WTC11 (cell line): ENCODE data around the gene NFX1. TPM values are rescaled to one million over a fixed set of nuclear protein-coding genes. Genes with fewer than 3 reads are reported as not detected.

Experiments
- ATAC-seq: fragments of 200-7000 bp; cut with Tn5 transposase; 2 replicates; pipeline ENCODE4 v1.10.0; 2021; ENCODE audit warnings: mild to moderate bottlenecking, moderate library complexity
- CTCF ChIA-PET: fragments of 300-600 bp; sonication (Branson Sonifier 250); formaldehyde crosslinking; loops from one replicate; lab custom pipeline; 2021; ENCODE audit warnings: antibody characterized with exemption; lab: Charles Lee
- POLR2A ChIA-PET: fragments of 350-600 bp; sonication (Branson Sonifier 250); formaldehyde crosslinking; loops from one replicate; lab custom pipeline; 2021; ENCODE audit warnings: antibody characterized with exemption; lab: Charles Lee
- DNase-seq: peaks from one replicate; pipeline ENCODE4 v3.0.0; 2021; ENCODE audit warnings: low spot score
- H3K27ac Mint-ChIP-seq: 2 replicates; pipeline ENCODE4 v1.8.0; 2021; ENCODE audit warnings: mixed read lengths
- H3K27me3 Mint-ChIP-seq: 2 replicates; pipeline ENCODE4 v1.8.0; 2021; ENCODE audit warnings: low read depth, mild to moderate bottlenecking, moderate library complexity, mixed read lengths
- H3K36me3 Mint-ChIP-seq: 2 replicates; pipeline ENCODE4 v1.8.0; 2021; ENCODE audit warnings: mixed read lengths
- H3K4me1 Mint-ChIP-seq: 2 replicates; pipeline ENCODE4 v1.8.0; 2022; ENCODE audit warnings: mixed read lengths
- H3K4me3 Mint-ChIP-seq: 2 replicates; pipeline ENCODE4 v1.8.0; 2021; ENCODE audit warnings: mild to moderate bottlenecking, moderate library complexity, mixed read lengths
- H3K9me3 Mint-ChIP-seq: 2 replicates; pipeline ENCODE4 v1.8.0; 2021; ENCODE audit warnings: mixed read lengths
- ATF1 ChIP-seq: sonication (generic); formaldehyde crosslinking; IDR thresholded peaks from 2 replicates; pipeline ENCODE4 v1.8.1; 2023; ENCODE audit warnings: mild to moderate bottlenecking, moderate library complexity, missing genetic modification reagents
- ATF2 ChIP-seq: sonication (generic); formaldehyde crosslinking; IDR thresholded peaks from 2 replicates; pipeline ENCODE4 v1.8.1; 2022; ENCODE audit warnings: low read depth, missing genetic modification reagents, borderline replicate concordance
- CBFB ChIP-seq: sonication (generic); formaldehyde crosslinking; IDR thresholded peaks from 2 replicates; pipeline ENCODE4 v1.8.1; 2022; ENCODE audit warnings: mild to moderate bottlenecking, low read depth, missing genetic modification reagents
- ELF4 ChIP-seq: sonication (generic); formaldehyde crosslinking; IDR thresholded peaks from 2 replicates; pipeline ENCODE4 v1.8.1; 2022; ENCODE audit warnings: low read depth, mild to moderate bottlenecking, moderate library complexity, missing genetic modification reagents
- FOXJ3 ChIP-seq: sonication (generic); formaldehyde crosslinking; IDR thresholded peaks from 2 replicates; pipeline ENCODE4 v1.9.0; 2021; ENCODE audit warnings: missing genetic modification reagents, mild to moderate bottlenecking, borderline replicate concordance
- IRF2 ChIP-seq: sonication (generic); formaldehyde crosslinking; IDR thresholded peaks from 2 replicates; pipeline ENCODE4 v1.8.0; 2022; ENCODE audit warnings: low read depth, missing genetic modification reagents, borderline replicate concordance
- JAZF1 ChIP-seq: fragments of 250-450 bp; sonication (Bioruptor Pico); IDR thresholded peaks from 2 replicates; pipeline ENCODE4 v1.9.0; 2021; ENCODE audit warnings: moderate library complexity, mild to moderate bottlenecking, inconsistent platforms
- MAX ChIP-seq: sonication (generic); formaldehyde crosslinking; IDR thresholded peaks from 2 replicates; pipeline ENCODE4 v1.8.0; 2022; ENCODE audit warnings: mild to moderate bottlenecking, missing genetic modification reagents
- PRRX2 ChIP-seq: fragments of 250-450 bp; sonication (Bioruptor Pico); IDR thresholded peaks from 2 replicates; pipeline ENCODE4 v1.8.0; 2021; ENCODE audit warnings: mild to moderate bottlenecking
- RORB ChIP-seq: fragments of 250-450 bp; sonication (Bioruptor Pico); IDR thresholded peaks from 2 replicates; pipeline ENCODE4 v1.9.0; 2021; ENCODE audit warnings: mild to moderate bottlenecking
- SMAD4 ChIP-seq: sonication (generic); formaldehyde crosslinking; IDR thresholded peaks from 2 replicates; pipeline ENCODE4 v1.8.0; 2022; ENCODE audit warnings: mild to moderate bottlenecking, missing genetic modification reagents
- TEAD1 ChIP-seq: sonication (generic); formaldehyde crosslinking; IDR thresholded peaks from 2 replicates; pipeline ENCODE4 v1.8.0; 2022; ENCODE audit warnings: mild to moderate bottlenecking, missing genetic modification reagents
- TP53 ChIP-seq: sonication (generic); formaldehyde crosslinking; IDR thresholded peaks from 2 replicates; pipeline ENCODE4 v1.8.1; 2023; ENCODE audit warnings: mild to moderate bottlenecking, missing genetic modification reagents
- ZBTB21 ChIP-seq: sonication (generic); formaldehyde crosslinking; IDR thresholded peaks from 2 replicates; pipeline ENCODE4 v1.8.1; 2023; ENCODE audit warnings: mild to moderate bottlenecking, missing genetic modification reagents, borderline replicate concordance
- ZMAT4 ChIP-seq: fragments of 250-450 bp; sonication (Bioruptor Pico); IDR thresholded peaks from 2 replicates; pipeline ENCODE4 v1.9.0; 2021; ENCODE audit warnings: mild to moderate bottlenecking
- ZNF219 ChIP-seq: sonication (generic); formaldehyde crosslinking; IDR thresholded peaks from 2 replicates; pipeline ENCODE4 v1.8.0; 2023; ENCODE audit warnings: missing genetic modification reagents, mild to moderate bottlenecking, borderline replicate concordance
- ZNF263 ChIP-seq: sonication (generic); formaldehyde crosslinking; IDR thresholded peaks from 2 replicates; pipeline ENCODE4 v1.8.1; 2022; ENCODE audit warnings: low read depth, mild to moderate bottlenecking, moderate library complexity, missing genetic modification reagents
- ZNF423 ChIP-seq: fragments of 250-450 bp; sonication (Bioruptor Pico); IDR thresholded peaks from 2 replicates; pipeline ENCODE4 v2.1.2; 2022; ENCODE audit warnings: mild to moderate bottlenecking, moderate library complexity
- ZNF425 ChIP-seq: fragments of 250-450 bp; sonication (Bioruptor Pico); conservative IDR thresholded peaks from 2 replicates; pipeline ENCODE4 v1.9.0; 2021; ENCODE audit warnings: mild to moderate bottlenecking
- ZNF512 ChIP-seq: sonication (generic); formaldehyde crosslinking; IDR thresholded peaks from 2 replicates; pipeline ENCODE4 v1.8.1; 2022; ENCODE audit warnings: missing genetic modification reagents, borderline replicate concordance
- ZNF671 ChIP-seq: fragments of 250-450 bp; sonication (Bioruptor Pico); IDR thresholded peaks from 2 replicates; pipeline ENCODE4 v1.8.0; 2021; ENCODE audit warnings: mild to moderate bottlenecking
- total RNA-seq: library from RNA; stranded (reverse); gene quantifications from 3 replicates; pipeline ENCODE4 v1.2.3, GENCODE V29; 2021

Gene NFX1
- total RNA-seq, 1 experiment from 2014 or later: 30.9 TPM

GRCh38 chr9:33348998-33349397 lies 58.7 kb downstream of the NFX1 start (continued):
- TF ChIP-seq FOXJ3 (CRISPR knock-in tag): no peak
- TF ChIP-seq ATF2: no peak
- no peak for TF ChIP-seq ZNF425 (CRISPR knock-in tag)
- no peak for TF ChIP-seq MAX (CRISPR knock-in tag)
- TF ChIP-seq TEAD1 (CRISPR knock-in tag): no peak

- Mint-ChIP-seq H3K27me3 (no peaks in the 10 kb centered on the region), H3K36me3 (peaks cover 38% of the 10 kb centered on the region), H3K9me3 (no peaks in the 10 kb centered on the region; the same call in 1 of the 2 replicates), H3K27ac (no peak overlapping the region), H3K4me1 (peaks cover 6% of the 10 kb centered on the region; the same call in 1 of the 2 replicates), H3K4me3 (no peak overlapping the region)
- DNase-seq (no peak), ATAC-seq (no peak)
- TF ChIP-seq ZNF263 (CRISPR knock-in tag) (no peak), ZNF423 (no peak), ZNF671 (no peak), CBFB (CRISPR knock-in tag) (no peak), ZMAT4 (CRISPR knock-in tag) (no peak), SMAD4 (CRISPR knock-in tag) (no peak), RORB (CRISPR knock-in tag) (no peak), ELF4 (CRISPR knock-in tag) (no peak), ATF1 (no peak), IRF2 (CRISPR knock-in tag) (no peak), ZBTB21 (CRISPR knock-in tag) (no peak), JAZF1 (CRISPR knock-in tag) (no peak), ZNF425 (CRISPR knock-in tag) (no peak), TP53 (no peak), PRRX2 (CRISPR knock-in tag) (no peak), ZNF219 (CRISPR knock-in tag) (no peak), ZNF512 (CRISPR knock-in tag) (no peak), FOXJ3 (CRISPR knock-in tag) (no peak)
- ChIA-PET POLR2A (no interaction called here), CTCF (no interaction called here)
Observed at GRCh38 chr9:33349743-33350142, 59.4 kb downstream of the NFX1 start.
